Trophoblast cell (in vitro differentiated cells and primary cell): ENCODE data around the gene YAF2.

ENCODE experiments used
- DNase-seq, 2 donors: peaks; one replicate each; pipeline ENCODE4 v3.0.0-alpha.2; 2016
- H2AFZ ChIP-seq: 2 replicates; pipeline ENCODE4 v1.6.1; 2013; ENCODE audit warnings: low read length, moderate library complexity, mild to moderate bottlenecking; ENCODE audit not compliant: insufficient read depth, poor library complexity
- H2AK5ac ChIP-seq: 2 replicates; pipeline ENCODE4 v1.6.1; 2013; ENCODE audit warnings: mild to moderate bottlenecking, low read length
- H2BK120ac ChIP-seq: 2 replicates; pipeline ENCODE4 v1.6.1; 2013; ENCODE audit warnings: low read length, mild to moderate bottlenecking, moderate library complexity; ENCODE audit not compliant: insufficient read depth, poor library complexity
- H2BK12ac ChIP-seq: 2 replicates; pipeline ENCODE4 v1.6.1; 2013; ENCODE audit warnings: mild to moderate bottlenecking, low read length, moderate library complexity
- H2BK5ac ChIP-seq: 2 replicates; pipeline ENCODE4 v1.6.1; 2013; ENCODE audit warnings: low read length, low read depth, moderate library complexity, mild to moderate bottlenecking; ENCODE audit not compliant: poor library complexity
- H3K14ac ChIP-seq: 2 replicates; pipeline ENCODE4 v1.6.1; 2013; ENCODE audit warnings: mild to moderate bottlenecking, low read length
- H3K18ac ChIP-seq: 2 replicates; pipeline ENCODE4 v1.6.1; 2013; ENCODE audit warnings: mild to moderate bottlenecking, low read length
- H3K23ac ChIP-seq: 2 replicates; pipeline ENCODE4 v1.6.1; 2013; ENCODE audit warnings: low read length
- H3K27ac ChIP-seq: 2 replicates; pipeline ENCODE4 v1.5.1; 2013; ENCODE audit warnings: low read depth, mild to moderate bottlenecking, inconsistent platforms, low read length, moderate library complexity
- H3K27me3 ChIP-seq: 2 replicates; pipeline ENCODE4 v1.6.1; 2013; ENCODE audit warnings: inconsistent platforms, mild to moderate bottlenecking, low read length, moderate library complexity; ENCODE audit not compliant: insufficient read depth
- H3K36me3 ChIP-seq, 2 experiments: 1 replicate in 1 of 2; 2 replicates in 1 of 2; pipeline ENCODE4 v1.6.1; 2013; ENCODE audit warnings: low read length in 2 of 2, mild to moderate bottlenecking in 2 of 2, moderate library complexity in 1 of 2; ENCODE audit not compliant: insufficient read depth in 2 of 2, control insufficient read depth in 1 of 2
- H3K4ac ChIP-seq: 2 replicates; pipeline ENCODE4 v1.6.1; 2013; ENCODE audit warnings: low read depth, mild to moderate bottlenecking, low read length, moderate library complexity
- H3K4me1 ChIP-seq, 2 experiments: 1 replicate in 1 of 2; 2 replicates in 1 of 2; pipeline ENCODE4 v1.6.1; 2013; ENCODE audit warnings: low read length in 2 of 2, mild to moderate bottlenecking in 2 of 2, moderate library complexity in 1 of 2; ENCODE audit not compliant: insufficient read depth in 2 of 2, control insufficient read depth in 1 of 2
- H3K4me2 ChIP-seq: 2 replicates; pipeline ENCODE4 v1.6.1; 2013; ENCODE audit warnings: inconsistent platforms, mild to moderate bottlenecking, low read length, moderate library complexity
- H3K4me3 ChIP-seq: 2 replicates; pipeline ENCODE4 v1.5.1; 2013; ENCODE audit warnings: mild to moderate bottlenecking, low read depth, low read length, inconsistent platforms
- H3K79me1 ChIP-seq: one replicate; pipeline ENCODE4 v1.6.1; 2013; ENCODE audit warnings: low read length
- H3K79me2 ChIP-seq: 2 replicates; pipeline ENCODE4 v1.6.1; 2013; ENCODE audit warnings: low read length, mild to moderate bottlenecking; ENCODE audit not compliant: control insufficient read depth, insufficient read depth, poor library complexity
- H3K9ac ChIP-seq: 2 replicates; pipeline ENCODE4 v1.6.1; 2013; ENCODE audit warnings: mild to moderate bottlenecking, low read length
- H3K9me3 ChIP-seq: 2 replicates; pipeline ENCODE4 v1.6.1; 2013; ENCODE audit warnings: low read depth, mild to moderate bottlenecking, control low read depth, inconsistent platforms, low read length; ENCODE audit not compliant: insufficient read depth
- H4K12ac ChIP-seq: 2 replicates; pipeline ENCODE4 v1.6.1; 2013; ENCODE audit warnings: low read depth, mild to moderate bottlenecking, low read length, moderate library complexity
- H4K8ac ChIP-seq: 2 replicates; pipeline ENCODE4 v1.6.1; 2013; ENCODE audit warnings: low read depth, mild to moderate bottlenecking, low read length, moderate library complexity
- H4K91ac ChIP-seq: one replicate; pipeline ENCODE4 v1.6.1; 2013; ENCODE audit warnings: low read depth, mild to moderate bottlenecking, low read length, moderate library complexity
- WGBS: extraction: QIAGEN DNeasy Blood & Tissue Kit; methylation state at CpG from one replicate; pipeline ENCODE4 v1.1.7; 2013; ENCODE audit warnings: missing lambda C conversion rate; ENCODE audit not compliant: insufficient read length, insufficient coverage; ENCODE audit errors: extremely low coverage; 5-methylcytosine and 5-hydroxymethylcytosine counted together

The YAF2 gene

DNA sequence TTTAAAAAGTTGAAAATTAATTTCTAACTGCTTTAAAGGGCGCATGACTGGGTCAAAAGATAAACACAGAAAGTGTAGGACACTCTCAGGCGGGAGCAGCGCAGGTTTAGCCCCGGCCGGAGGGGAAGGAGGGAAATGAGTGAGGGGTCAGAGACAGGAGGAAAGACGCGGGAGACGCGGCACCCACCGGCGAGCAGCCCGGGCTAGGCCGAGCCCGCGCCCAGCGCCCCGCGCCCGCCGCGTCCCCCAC, 94.0 kb downstream of the YAF2 start:
- Histone ChIP-seq H3K79me2 (peaks cover 6% of the 10 kb centered on the region), H3K4ac (peak overlapping the region; percentile 4), H2BK120ac (peak overlapping the region; percentile 26), H3K36me3 (no peaks in the 10 kb centered on the region), H4K8ac (peak overlapping the region; percentile 60), H3K4me3 (peak overlapping the region; percentile 97), H3K27ac (peak overlapping the region; percentile 81), H3K79me1 (peaks cover 7% of the 10 kb centered on the region), H3K9ac (peak overlapping the region; percentile 64), H2AK5ac (no peak overlapping the region), H3K4me1 (peaks cover 0 to 5% of the 10 kb centered on the region in 2 experiments), H3K4me2 (peak overlapping the region; percentile 70), H3K18ac (peak overlapping the region; percentile 44), H3K27me3 (no peaks in the 10 kb centered on the region), H3K23ac (no peak overlapping the region), H2AFZ (peak overlapping the region; percentile 80), H2BK12ac (peak overlapping the region; percentile 18), H3K9me3 (no peaks in the 10 kb centered on the region), H3K14ac (peak overlapping the region; percentile 45), H4K12ac (peak overlapping the region; percentile 45), H2BK5ac (peak overlapping the region; percentile 58), H4K91ac (peak overlapping the region; percentile 58)
- no CpG with 5 or more reads among the region's 21 CpGs for WGBS
- DNase-seq = no peak

GRCh38 chr12:42143452-42144157, 94.4 kb downstream of the YAF2 start:
- H4K91ac ChIP-seq = no peak overlapping the region
- no peak overlapping the region for H2AK5ac ChIP-seq
- no peak overlapping the region for H4K12ac ChIP-seq
- no CpG with 5 or more reads among the region's 12 CpGs for WGBS
- H4K8ac ChIP-seq = no peak overlapping the region
- H3K4me2 ChIP-seq = peak overlapping the region; percentile 70
- no peak overlapping the region for H3K18ac ChIP-seq
- H3K4ac ChIP-seq = peak overlapping the region; percentile 4
- H3K27ac ChIP-seq = peak overlapping the region; percentile 81
- H3K36me3 ChIP-seq = no peaks in the 10 kb centered on the region
- H3K27me3 ChIP-seq = no peaks in the 10 kb centered on the region
- H2BK5ac ChIP-seq = no peak overlapping the region
- peaks cover 7% of the 10 kb centered on the region for H3K79me1 ChIP-seq
- peak overlapping the region; percentile 97 for H3K4me3 ChIP-seq
- no peak overlapping the region for H3K14ac ChIP-seq
- no peak overlapping the region for H3K23ac ChIP-seq
- no peaks in the 10 kb centered on the region for H3K9me3 ChIP-seq
- no peak overlapping the region for H2BK12ac ChIP-seq
- peak in 1 of 2 donors; percentile 36 for DNase-seq
- peaks cover 6% of the 10 kb centered on the region for H3K79me2 ChIP-seq
- no peak overlapping the region for H2AFZ ChIP-seq
- H2BK120ac ChIP-seq = no peak overlapping the region
- H3K9ac ChIP-seq = peak overlapping the region; percentile 64
- H3K4me1 ChIP-seq = peaks cover 0 to 5% of the 10 kb centered on the region in 2 experiments

- no peaks in the 10 kb centered on the region for H3K27me3 ChIP-seq
- peak overlapping the region; percentile 66 for H3K4ac ChIP-seq
- no peak overlapping the region for H4K91ac ChIP-seq
- H2BK5ac ChIP-seq = no peak overlapping the region
- peaks cover 7% of the 10 kb centered on the region for H3K79me1 ChIP-seq
- no peak overlapping the region for H3K4me2 ChIP-seq
- H3K27ac ChIP-seq = no peak overlapping the region
- no peak overlapping the region for H3K14ac ChIP-seq
- H3K9me3 ChIP-seq = no peaks in the 10 kb centered on the region
- no peaks in the 10 kb centered on the region for H3K36me3 ChIP-seq
- no peak overlapping the region for H3K4me3 ChIP-seq
- H2AK5ac ChIP-seq = no peak overlapping the region
- no peak overlapping the region for H2BK12ac ChIP-seq
- DNase-seq = no peak
- no CpG with 5 or more reads among the region's 3 CpGs for WGBS
- peaks cover 0 to 5% of the 10 kb centered on the region in 2 experiments for H3K4me1 ChIP-seq
- H3K18ac ChIP-seq = no peak overlapping the region
- H2BK120ac ChIP-seq = no peak overlapping the region
- H3K9ac ChIP-seq = no peak overlapping the region
- peaks cover 6% of the 10 kb centered on the region for H3K79me2 ChIP-seq
- H2AFZ ChIP-seq = no peak overlapping the region
- H4K12ac ChIP-seq = no peak overlapping the region
- H4K8ac ChIP-seq = no peak overlapping the region
- H3K23ac ChIP-seq = no peak overlapping the region
Measured at GRCh38 chr12:42141981-42142606, 96.0 kb downstream of the YAF2 start.

DNA sequence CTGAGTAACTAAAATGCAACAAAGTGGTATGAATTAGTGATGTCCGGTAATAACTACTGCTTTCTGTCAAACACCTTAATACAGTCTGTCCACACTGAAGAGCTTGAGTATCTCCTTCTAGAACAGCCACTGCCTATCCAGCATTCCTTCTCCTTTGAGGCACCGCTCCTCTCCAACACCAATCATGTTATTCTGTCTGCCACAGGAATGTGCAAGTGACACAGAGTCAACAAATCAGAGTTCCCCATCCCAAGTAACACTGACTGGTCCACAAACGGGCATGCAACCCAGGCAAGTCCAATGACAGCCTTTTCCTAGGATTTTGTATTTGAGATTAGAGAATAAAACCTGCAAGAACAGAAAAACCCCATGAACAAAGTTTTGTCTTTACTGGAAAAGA, 97.1 kb downstream of the YAF2 start:
- H3K79me2 ChIP-seq = peaks cover 6% of the 10 kb centered on the region
- no peak overlapping the region for H3K9ac ChIP-seq
- H3K27me3 ChIP-seq = no peaks in the 10 kb centered on the region
- no CpG with 5 or more reads among the region's 3 CpGs for WGBS
- H3K4me1 ChIP-seq = peaks cover 0 to 5% of the 10 kb centered on the region in 2 experiments
- no peak overlapping the region for H3K4me3 ChIP-seq
- DNase-seq = peak; percentile 18 to 37
- H3K4me2 ChIP-seq = no peak overlapping the region
- no peak overlapping the region for H2BK5ac ChIP-seq
- no peak overlapping the region for H3K4ac ChIP-seq
- no peak overlapping the region for H3K27ac ChIP-seq
- no peak overlapping the region for H3K23ac ChIP-seq
- no peak overlapping the region for H4K8ac ChIP-seq
- H4K91ac ChIP-seq = no peak overlapping the region
- no peak overlapping the region for H2AK5ac ChIP-seq
- H2BK12ac ChIP-seq = no peak overlapping the region
- H2BK120ac ChIP-seq = no peak overlapping the region
- H2AFZ ChIP-seq = no peak overlapping the region
- H3K14ac ChIP-seq = no peak overlapping the region
- no peak overlapping the region for H4K12ac ChIP-seq
- no peaks in the 10 kb centered on the region for H3K36me3 ChIP-seq
- peaks cover 7% of the 10 kb centered on the region for H3K79me1 ChIP-seq
- no peak overlapping the region for H3K18ac ChIP-seq
- H3K9me3 ChIP-seq = no peaks in the 10 kb centered on the region
